Measurements from ENCODE around the gene CAPN12. TPM values are rescaled to one million over a fixed set of nuclear protein-coding genes. Genes with fewer than 3 reads are reported as not detected.
"Not testable (repeated sequence)": the region's sequence is repeated elsewhere in the genome, so short reads cannot be mapped to it uniquely, and the experiment has no call there.

Gene CAPN12
- polyA plus RNA-seq, 3 donors: 4.2 to 5.8 (median 4.7) TPM

DNA sequence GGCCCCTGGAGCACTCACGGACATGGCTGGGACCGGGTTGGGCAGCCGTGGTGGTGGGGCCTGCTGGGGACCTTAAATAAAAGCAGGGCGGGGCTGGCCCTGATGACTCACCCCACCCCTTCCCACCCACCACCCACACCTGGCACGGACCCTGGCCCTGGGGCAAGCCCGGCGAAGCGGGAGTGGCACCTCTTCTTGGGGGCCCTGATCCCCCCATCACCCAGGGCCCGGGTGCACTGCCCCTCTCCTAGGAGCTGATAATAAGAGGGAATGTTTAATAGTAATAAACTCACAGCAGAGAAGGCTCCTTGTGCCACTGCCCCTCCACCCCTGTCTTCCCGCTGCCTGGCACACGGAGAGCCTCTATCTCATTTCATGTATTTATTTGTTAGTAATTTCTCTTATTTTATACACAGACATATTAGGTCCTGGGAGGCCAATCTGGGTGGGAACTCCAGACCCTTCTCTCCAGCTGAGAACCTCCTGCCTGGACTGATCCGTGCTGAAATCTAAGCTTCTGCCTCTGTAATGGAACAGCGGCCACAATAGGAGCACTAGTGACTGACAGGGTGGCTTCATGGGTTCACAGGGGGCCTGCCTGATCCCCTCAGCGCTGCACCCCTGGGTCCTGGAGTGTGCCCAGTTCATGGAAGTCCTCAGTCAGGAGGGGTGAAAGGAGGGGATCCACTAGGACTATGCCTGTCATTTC is 29.3 kb upstream of the CAPN12 start, which contains the start of gene LGALS7:
TSS of gene LGALS7 (minus strand) at position 49 of the 709 bp plus-strand sequence. CDS start at position 24, 25 bp downstream.
- no peak for DNase-seq (ENCODE audit: low read depth in 3 of 3, low spot score in 2 of 3)

DNA sequence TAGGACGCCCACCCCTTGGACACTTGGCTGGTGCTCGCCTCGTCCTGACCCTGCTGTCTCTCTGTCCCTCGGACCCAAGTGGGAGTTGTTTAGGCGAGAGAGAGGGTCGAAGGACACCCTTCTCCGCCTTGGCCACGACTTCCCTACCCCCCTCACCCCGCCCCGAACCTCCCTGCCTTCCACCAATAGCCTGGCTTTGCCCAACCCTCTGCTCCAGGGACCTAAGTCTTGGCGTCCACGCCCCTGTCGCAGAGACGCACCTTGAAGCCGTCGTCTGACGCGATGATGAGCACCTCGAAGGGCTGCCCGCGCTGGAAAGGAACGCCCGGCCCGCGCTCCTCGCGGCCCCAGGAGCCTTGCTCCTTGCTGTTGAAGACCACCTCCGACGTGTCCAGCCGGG is 27.3 kb upstream of the CAPN12 start:
- not testable (repeated sequence) for DNase-seq (ENCODE audit: low read depth in 3 of 3, low spot score in 2 of 3)

DNA sequence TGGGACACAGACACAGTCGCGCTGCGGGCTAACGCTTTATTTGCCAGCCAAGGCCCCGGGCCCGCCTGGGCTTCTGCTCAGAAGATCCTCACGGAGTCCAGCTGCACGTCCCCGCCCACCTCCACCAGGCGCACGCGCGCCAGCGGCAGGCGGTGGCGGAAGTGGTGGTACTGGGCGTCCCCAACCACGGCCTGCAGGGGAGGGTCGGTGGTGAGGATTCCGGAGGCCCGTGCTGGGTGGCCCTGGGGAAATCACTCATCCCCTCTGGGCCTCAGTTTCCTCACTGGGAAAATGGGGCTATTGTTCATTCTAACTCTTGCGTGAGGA is 26.6 kb upstream of the CAPN12 start:
- not testable (repeated sequence) for DNase-seq (ENCODE audit: low read depth in 3 of 3, low spot score in 2 of 3)

DNA sequence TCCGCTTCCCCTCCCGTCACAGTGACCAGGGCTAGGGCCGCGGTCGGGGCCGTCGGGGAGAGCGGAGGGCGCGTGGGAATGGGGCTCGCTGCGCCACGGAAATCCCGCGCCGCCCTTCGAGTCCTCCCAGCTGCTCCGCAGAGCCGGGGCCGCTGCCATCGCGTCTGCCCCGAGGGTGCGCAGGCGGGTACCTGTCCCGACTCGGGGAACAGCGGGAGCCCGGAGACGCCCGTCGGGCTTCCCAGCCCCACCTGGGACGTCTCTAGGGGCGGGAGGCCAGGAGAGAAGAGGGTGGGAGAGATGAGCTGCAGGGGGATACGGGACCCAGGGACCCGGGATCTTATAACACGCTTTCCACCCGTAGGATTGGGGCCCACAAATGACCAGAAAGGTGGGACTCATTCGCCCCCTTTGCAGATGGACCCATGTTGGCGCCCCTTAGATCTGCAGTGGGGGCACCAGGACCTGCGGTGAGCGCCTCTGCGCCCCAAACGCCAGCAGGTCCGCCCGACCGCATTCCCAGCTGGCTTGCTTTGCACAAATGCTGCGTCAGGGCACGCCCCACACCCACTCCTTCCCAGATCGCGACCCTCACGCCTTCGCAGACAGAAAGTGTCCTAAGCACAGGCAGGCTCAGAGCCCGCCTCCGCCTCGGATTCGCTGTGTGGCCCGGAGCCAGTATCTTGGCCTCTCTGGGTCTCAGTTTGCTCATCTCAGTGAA is 26.1 kb upstream of the CAPN12 start:
- not testable (repeated sequence) for DNase-seq (ENCODE audit: low read depth in 3 of 3, low spot score in 2 of 3)

DNA sequence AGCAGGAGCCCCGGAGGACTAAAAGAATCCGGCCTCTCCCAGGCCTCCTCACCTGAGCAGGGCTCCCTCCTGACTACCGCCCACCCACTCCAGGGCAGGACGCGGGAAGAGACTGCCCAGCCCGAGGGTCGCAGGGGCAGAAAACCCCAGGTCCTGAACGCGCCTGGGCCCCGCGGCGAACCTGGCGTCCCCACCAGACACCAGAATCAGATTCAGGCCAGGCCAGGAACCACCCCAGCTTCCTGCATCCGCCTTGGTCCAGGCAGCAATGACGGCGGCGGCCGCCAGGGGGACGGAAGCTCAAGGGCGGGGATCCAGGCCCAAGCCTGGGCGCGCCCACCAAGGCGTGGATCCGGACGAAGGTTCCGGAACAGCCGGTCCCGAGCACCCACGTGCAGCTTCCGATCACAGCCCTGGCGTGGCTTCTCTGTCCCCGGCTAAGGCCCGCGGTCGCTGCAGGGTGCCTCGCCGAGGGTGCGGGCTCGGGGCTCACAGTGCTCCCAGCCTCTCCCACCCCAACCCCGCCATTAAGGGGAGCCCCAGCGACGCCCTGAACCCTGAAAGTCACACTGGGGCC is 25.4 kb upstream of the CAPN12 start:
- peak; percentile 40 to 60 (median 41) for DNase-seq (ENCODE audit: low read depth in 3 of 3, low spot score in 2 of 3)

DNA sequence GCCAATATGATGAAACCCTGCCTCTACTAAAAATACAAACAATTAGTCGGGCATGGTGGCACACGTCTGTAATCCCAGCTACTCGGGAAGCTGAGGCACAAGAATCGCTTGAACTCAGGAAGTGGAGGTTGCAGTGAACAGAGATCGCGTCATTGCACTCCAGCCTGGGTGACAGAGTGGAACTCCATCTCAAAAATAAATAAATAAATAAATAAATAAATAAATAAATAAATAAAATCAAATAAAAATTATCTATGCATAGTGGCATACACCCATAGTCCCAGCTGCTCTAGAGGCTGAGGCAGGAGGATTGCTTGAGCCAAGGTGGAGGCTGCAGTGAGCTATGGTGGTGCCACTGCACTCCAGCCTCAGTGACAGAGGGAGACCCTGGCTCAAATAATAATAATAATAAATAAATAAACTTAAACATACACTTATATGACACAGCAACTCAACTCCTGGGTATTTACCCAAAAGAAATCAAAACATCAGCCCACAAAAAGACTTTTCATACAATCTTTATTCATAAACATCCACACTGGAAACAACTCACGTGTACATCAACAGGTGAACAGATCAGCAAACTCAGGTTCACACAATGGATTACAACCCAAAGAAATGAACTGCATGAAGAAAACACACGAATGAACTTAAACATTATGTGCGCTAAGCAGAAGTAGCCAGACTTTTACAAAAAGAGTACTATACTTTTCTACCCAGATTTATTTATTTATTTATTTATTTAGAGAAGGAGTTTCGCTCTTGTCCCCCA is 22.2 kb upstream of the CAPN12 start:
- DNase-seq (ENCODE audit: low read depth in 3 of 3, low spot score in 2 of 3): no peak

DNA sequence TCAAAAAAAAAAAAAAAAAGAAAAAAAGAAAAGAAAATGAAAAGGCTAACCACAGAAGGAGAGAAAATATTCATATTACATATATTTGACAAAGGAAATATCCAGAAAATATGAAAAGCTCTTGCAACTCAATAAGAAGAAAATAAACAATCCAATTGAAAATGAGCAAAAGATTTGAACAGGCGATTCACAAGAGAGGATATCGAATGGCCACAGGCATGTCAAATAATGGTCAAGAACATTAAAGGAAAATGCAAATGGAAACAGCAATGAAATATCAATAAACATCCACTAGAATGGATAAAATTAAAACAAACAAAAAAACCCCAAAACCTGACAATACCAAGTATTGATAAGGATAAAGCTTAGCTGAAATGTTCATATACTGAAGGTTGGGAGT is 20.9 kb upstream of the CAPN12 start:
- DNase-seq (ENCODE audit: low read depth in 3 of 3, low spot score in 2 of 3): no peak

DNA sequence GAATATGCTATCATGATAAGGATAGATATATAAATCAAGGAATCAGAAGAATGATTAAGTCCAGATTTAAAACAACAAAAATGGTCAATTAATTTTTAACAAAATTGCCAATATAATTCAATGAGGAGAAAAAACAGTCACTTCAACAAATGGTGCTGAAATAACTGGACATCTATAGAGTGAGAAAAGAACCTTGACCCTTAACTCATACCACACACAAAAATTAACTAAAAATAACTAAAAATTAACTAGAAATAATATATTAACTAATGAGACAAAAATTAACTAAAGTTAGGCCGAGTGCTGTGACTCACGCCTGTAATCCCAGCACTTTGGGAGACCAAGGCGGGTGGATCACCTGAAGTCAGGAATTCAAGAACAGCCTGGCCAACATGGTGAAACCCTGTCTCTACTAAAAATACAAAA is 19.5 kb upstream of the CAPN12 start:
- no peak for DNase-seq (ENCODE audit: low read depth in 3 of 3, low spot score in 2 of 3)

DNA sequence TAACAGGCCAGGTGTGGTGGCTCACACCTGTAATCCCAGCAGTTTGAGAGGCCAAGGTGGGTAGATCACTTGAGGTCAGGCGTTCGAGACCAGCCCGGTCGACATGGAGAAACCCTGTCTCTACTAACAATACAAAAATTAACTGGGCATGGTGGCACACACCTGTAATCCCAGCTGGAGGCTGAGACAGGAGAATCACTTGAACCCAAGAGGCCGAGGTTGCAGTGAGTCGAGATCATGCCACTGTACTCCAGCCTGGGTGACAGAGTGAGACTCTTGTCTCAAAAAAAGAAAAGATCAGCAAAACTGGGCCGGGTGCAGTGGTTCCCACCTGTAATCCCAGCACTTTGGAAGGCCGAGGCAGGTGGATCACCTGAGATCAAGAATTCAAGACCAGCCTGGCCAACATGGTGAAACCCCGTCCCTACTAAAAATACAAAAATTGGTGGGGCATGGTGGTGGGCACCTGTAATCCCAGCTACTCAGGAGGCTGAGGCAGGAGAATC is 17.7 kb upstream of the CAPN12 start:
- not testable (repeated sequence) for DNase-seq (ENCODE audit: low read depth in 3 of 3, low spot score in 2 of 3)

DNA sequence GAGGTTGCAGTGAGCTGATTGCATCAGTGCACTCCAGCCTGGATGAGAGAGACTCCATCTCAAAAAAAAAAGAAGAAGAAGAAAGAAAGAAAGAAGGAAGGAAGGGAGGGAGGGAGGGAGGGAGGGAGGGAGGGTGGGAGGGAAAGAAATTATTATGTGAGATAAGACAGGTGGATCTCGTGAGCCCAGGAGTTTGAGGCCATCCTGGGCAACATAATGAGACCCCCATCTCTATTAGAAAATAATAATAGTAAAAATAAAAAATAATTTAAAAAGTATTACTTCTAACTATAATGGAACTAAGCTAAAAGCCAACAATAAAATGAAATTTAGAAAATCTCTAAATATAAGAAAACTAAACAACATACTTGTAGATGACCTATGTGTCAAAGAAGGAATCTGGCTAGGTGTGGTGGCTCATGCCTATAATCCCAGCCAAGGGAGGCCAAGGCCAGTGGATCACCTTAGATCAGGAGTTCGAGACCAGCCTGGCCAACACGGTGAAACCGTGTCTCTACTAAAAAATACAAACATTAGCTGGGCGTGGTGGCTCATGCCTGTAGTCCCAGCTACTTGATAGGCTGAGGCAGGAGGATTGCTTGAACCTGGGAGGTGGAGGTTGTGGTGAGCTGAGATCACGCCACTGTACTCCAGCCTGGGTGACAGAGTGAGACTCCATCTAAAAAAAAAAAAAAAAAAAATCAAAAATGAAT is 16.7 kb upstream of the CAPN12 start:
- not testable (repeated sequence) for DNase-seq (ENCODE audit: low read depth in 3 of 3, low spot score in 2 of 3)

DNA sequence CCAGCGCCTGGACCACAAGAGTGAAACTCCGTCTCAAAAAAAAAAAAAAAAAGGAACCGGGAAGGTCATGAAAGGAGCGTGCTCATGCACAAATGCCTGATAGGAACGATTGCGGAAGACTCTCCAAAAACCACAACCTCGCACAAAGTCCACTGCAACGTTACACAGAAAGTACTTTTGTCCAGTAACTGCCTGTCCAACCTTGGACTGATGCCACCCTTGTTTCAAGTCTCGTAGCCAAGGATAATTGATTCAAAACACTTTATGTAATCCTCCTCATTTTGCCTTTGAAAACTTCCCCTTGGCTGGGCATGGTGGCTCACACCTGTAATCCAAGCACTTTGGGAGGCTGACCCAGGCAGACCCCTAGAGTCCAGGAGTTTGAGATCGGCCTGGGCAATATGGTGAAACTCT is 15.3 kb upstream of the CAPN12 start:
- no peak for DNase-seq (ENCODE audit: low read depth in 3 of 3, low spot score in 2 of 3)

DNA sequence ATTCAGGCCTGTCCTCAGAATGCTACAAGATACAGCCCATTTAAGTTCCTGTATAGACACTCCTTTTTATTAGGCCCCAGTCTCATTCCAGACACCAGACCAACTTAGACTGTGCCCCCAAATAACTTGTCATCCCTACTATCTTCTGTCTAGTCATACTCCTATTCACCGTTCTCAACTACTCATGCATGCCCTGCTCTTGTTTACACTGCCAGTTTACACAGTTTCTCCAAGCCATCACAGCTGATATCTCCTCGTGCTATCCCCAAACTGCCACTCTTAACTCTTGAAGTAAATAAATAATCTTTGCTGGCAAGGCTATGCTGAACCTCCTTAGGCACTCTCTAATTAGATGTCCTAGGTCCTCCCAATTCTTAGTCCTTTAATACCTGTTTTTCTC is 9.9 kb upstream of the CAPN12 start:
- DNase-seq (ENCODE audit: low read depth in 3 of 3, low spot score in 2 of 3): not testable (repeated sequence)

DNA sequence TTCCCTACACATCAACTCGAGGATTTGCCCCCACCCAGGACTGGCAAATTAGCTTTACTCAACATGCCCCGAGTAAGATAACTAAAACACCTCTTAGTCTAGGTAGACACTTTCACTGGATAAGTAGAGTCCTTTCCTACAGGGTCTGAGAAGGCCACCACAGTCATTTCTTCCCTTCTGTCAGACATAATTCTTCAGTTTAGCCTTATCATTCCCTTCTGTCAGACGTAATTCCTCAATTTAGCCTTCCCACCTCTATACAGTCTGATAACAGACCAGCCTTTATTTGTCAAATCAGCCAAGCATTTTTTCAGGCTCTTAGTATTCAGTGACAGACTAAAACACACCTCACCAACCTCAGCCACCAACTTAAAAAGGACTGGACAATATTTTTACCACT is 9.5 kb upstream of the CAPN12 start:
- DNase-seq (ENCODE audit: low read depth in 3 of 3, low spot score in 2 of 3): not testable (repeated sequence)

DNA sequence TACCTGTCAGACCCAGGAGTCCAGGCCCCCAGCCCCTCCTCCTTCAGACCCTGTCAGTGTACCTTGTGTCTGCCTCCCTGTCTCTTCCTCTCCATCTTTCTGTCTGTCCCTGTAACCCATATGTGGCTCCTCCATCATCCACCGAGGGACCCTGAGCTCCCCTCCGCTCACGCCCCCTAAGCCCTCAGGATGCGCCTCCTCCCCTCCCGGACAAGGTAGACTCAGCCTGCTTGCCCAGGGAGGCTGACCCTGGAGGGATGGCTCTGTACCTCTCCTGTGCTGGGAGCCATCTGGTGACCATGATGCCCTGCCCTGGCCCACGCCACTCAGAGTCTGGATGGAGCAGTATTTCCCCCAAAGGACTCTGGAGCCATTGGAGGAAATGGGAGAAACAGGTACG is 1.0 kb upstream of the CAPN12 start:
- no peak for DNase-seq (ENCODE audit: low read depth in 3 of 3, low spot score in 2 of 3)

DNA sequence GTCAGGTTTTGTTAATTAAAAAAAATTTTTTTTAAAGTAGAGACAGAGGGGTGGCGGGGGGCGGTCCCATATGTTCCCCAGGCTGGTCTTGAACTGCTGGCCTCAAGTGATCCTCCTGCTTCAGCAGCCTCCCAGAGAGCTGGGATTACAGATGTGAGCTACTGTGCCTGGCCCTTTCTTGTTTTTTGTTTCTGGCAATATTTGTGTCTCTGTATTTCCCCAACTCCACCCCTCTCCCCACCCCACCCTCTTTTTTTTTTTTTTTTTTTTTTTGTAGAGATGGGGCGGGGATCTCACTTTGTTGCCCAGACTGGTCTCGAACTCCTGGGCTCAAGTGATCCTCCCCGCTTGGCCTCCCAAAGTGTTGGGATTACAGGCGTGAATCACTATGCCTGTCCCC is 600 bp upstream of the CAPN12 start:
- no peak for DNase-seq (ENCODE audit: low read depth in 3 of 3, low spot score in 2 of 3)

DNA sequence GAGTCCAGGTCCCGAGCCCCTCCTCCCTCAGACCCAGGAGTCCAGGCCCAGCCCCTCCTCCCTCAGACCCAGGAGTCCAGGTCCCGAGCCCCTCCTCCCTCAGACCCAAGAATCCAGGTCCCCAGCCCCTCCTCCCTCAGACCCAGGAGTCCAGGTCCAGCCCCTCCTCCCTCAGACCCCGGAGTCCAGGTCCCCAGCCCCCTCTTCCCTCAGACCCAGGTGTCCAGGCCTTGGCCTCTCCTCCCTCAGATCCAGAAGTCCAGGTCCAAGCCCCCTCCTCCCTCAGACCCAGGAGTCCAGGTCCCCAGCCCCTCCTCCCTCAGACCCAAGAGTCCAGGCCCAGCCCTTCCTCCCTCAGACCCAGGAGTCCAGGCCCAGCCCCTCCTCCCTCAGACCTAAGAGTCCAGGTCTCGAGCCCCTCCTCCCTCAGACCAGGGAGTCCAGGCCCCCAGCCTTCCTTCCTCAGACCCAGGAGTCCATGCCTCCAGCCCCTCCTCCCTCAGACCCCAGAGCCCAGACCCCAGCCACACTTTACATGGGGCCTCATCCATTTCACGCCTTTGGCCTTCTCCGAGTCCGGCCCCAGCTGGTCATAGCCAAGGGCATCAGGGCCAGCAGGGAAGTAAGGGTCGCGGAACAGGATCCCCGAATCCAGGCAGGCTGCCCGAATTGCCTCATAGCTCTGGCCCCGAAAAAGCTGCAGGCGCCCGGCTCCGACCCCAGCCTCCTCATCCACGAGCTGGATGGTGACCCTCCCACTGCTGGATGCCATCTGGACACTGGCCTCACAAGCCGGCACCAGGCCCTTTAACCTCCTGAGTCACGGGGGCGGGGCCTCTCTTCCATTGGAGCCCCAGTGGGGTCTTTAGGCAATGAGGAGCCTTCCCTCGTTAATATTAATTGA is 628 bp downstream of the CAPN12 start:
- no peak for DNase-seq (ENCODE audit: low read depth in 3 of 3, low spot score in 2 of 3)

DNA sequence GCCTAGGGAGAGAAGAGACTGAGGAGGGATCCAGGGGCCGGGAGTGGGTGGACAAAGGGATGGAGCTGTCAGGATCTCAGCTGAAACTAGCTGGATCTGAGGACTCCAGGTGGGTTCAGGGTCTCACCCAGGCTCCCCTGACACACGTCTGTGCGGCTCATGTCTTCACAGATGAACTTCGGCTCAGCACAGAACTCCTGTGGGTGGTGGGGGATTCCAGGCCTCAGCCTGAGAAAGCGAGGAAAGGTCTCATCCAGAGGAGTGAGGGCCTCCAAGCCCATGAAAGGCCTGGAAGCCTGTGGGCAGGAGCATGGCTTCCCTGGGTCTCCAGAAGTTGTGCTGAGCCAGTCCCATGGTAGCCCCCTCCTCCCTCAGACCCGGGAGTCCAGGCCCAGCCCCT is 1.4 kb downstream of the CAPN12 start:
- DNase-seq (ENCODE audit: low read depth in 3 of 3, low spot score in 2 of 3): no peak

DNA sequence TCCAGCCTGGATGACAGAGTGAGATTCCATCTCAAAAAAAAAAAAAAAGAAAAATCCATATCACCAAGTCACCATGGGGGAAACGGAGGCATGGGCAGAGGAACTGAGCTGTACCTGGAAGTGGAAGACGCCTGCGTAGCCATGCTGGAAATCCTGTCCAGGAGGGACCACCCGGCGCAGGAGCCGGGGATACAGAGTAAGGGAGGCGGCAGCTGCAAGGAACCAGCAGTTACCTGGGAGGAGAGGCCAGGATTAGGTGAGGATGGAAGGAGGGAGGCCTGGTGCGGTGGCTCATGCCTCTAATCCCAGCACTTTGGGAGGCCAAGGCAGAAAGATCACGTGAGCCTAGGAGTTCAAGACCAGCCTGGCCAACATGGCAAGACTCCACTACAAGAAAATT is 2.0 kb downstream of the CAPN12 start:
- DNase-seq (ENCODE audit: low read depth in 3 of 3, low spot score in 2 of 3): no peak

DNA sequence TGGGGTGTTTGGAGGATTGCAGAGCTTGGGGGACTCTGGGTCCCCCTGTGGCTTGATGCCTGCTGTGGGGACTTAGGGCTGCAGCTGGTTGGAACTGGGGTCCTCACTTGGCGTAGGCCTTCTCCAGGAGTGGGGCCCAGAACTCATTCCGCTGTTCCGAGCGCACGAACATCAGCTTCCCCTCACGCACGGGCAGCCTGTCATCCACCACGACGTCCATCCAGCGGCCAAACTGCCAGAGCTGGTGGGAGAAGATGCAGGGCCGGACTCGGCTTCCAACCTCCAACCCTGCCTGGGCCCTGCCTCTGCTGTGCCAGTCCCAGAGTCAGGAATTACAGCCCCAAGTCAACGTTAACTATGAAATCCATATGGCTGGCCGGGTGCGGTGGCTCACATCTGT is 2.6 kb downstream of the CAPN12 start:
- no peak for DNase-seq (ENCODE audit: low read depth in 3 of 3, low spot score in 2 of 3)
